Hematopoietic multipotent progenitor cell (in vitro differentiated cells): ENCODE results near the gene DNMT3A. TPM values are rescaled to one million over a fixed set of nuclear protein-coding genes. Genes with fewer than 3 reads are reported as not detected.
A peak's percentile ranks its signal among the peaks of the same experiment; 100 is the strongest.
"Not testable (repeated sequence)": the region's sequence is repeated elsewhere in the genome, so short reads cannot be mapped to it uniquely, and the experiment has no call there.

Source experiments
- DNase-seq, 3 donors: peaks; one replicate each; pipeline ENCODE4 v3.0.0-alpha.2; 2011 to 2015; ENCODE audit warnings: low read depth in 2 of 3, low spot score in 2 of 3
- total RNA-seq: library from RNA; depleted of rRNA; stranded (reverse); fragments of >200 nt; gene quantifications from one replicate; pipeline ENCODE4 v1.2.3, GENCODE V29; 2012

Gene DNMT3A
- total RNA-seq, 1 donor = 80.0 TPM

- peak in 2 of 3 donors; percentile 67 to 87 for DNase-seq
Observed at GRCh38 chr2:25290811-25291495, 50.8 kb downstream of the DNMT3A start.

- no peak for DNase-seq
Observed at GRCh38 chr2:25286723-25287483, 54.8 kb downstream of the DNMT3A start.

GRCh38 chr2:25286025-25286400 lies 55.7 kb downstream of the DNMT3A start:
- DNase-seq = peak in 2 of 3 donors; percentile 62 to 70

GRCh38 chr2:25285265-25286024 lies 56.3 kb downstream of the DNMT3A start:
- DNase-seq = no peak

- DNase-seq = no peak
Observed at GRCh38 chr2:25284756-25285155, 57.0 kb downstream of the DNMT3A start.

- DNase-seq = no peak
Observed at GRCh38 chr2:25283921-25284320, 57.8 kb downstream of the DNMT3A start.

- no peak for DNase-seq
Observed at GRCh38 chr2:25281941-25282340, 59.8 kb downstream of the DNMT3A start.

- DNase-seq = no peak
Observed at GRCh38 chr2:25281522-25281921, 60.2 kb downstream of the DNMT3A start.

GRCh38 chr2:25280051-25280687 lies 61.6 kb downstream of the DNMT3A start:
- DNase-seq = no peak

- DNase-seq = peak in 2 of 3 donors; percentile 70 to 78
Observed at GRCh38 chr2:25279091-25279651, 62.6 kb downstream of the DNMT3A start.

GRCh38 chr2:25276569-25277465 lies 64.9 kb downstream of the DNMT3A start:
- peak; percentile 53 to 83 (median 80) for DNase-seq

GRCh38 chr2:25275575-25275965 lies 66.2 kb downstream of the DNMT3A start:
- no peak for DNase-seq

GRCh38 chr2:25274868-25275574 lies 66.7 kb downstream of the DNMT3A start:
- peak in 2 of 3 donors; percentile 82 to 88 for DNase-seq

- no peak for DNase-seq
Observed at GRCh38 chr2:25273985-25274535, 67.7 kb downstream of the DNMT3A start.

- DNase-seq = not testable (repeated sequence)
Observed at GRCh38 chr2:25272705-25273104, 69.0 kb downstream of the DNMT3A start.

- DNase-seq = no peak
Observed at GRCh38 chr2:25270061-25270460, 71.7 kb downstream of the DNMT3A start.

- DNase-seq = no peak
Observed at GRCh38 chr2:25269233-25269632, 72.5 kb downstream of the DNMT3A start.

- DNase-seq = no peak
Observed at GRCh38 chr2:25268139-25268538, 73.6 kb downstream of the DNMT3A start.

GRCh38 chr2:25266399-25266798 lies 75.3 kb downstream of the DNMT3A start:
- DNase-seq = no peak
